ENCODE data around the gene AACS. TPM values are rescaled to one million over a fixed set of nuclear protein-coding genes. Genes with fewer than 3 reads are reported as not detected.
"Not testable (repeated sequence)": the region's sequence is repeated elsewhere in the genome, so short reads cannot be mapped to it uniquely, and the experiment has no call there.

The AACS gene
- total RNA-seq, 1 donor from 2014 or later = 38.8 TPM

- Mint-ChIP-seq H3K4me1 (ENCODE audit: low read depth) (peaks cover 4% of the 10 kb centered on the region), H3K27ac (no peak overlapping the region), H3K9me3 (ENCODE audit: low read depth) (no peaks in the 10 kb centered on the region), H3K27me3 (no peaks in the 10 kb centered on the region), H3K36me3 (ENCODE audit: insufficient read depth) (peaks cover 14% of the 10 kb centered on the region), H3K4me3 (ENCODE audit: low read depth) (no peak overlapping the region)
- DNase-seq (ENCODE audit: low spot score, unreplicated experiment) = no peak
- no peak for TF ChIP-seq CTCF (IDR thresholded peaks at IDR 0.05; ENCODE audit: unreplicated experiment)
These were observed 6.2 kb downstream of the AACS start for GRCh38 chr12:125071456-125071855.

- Mint-ChIP-seq H3K4me3 (ENCODE audit: low read depth) (no peak overlapping the region), H3K27me3 (no peaks in the 10 kb centered on the region), H3K27ac (no peak overlapping the region), H3K4me1 (ENCODE audit: low read depth) (no peaks in the 10 kb centered on the region), H3K36me3 (ENCODE audit: insufficient read depth) (peaks cover 17% of the 10 kb centered on the region), H3K9me3 (ENCODE audit: low read depth) (no peaks in the 10 kb centered on the region)
- TF ChIP-seq CTCF (IDR thresholded peaks at IDR 0.05; ENCODE audit: unreplicated experiment) = no peak
- DNase-seq (ENCODE audit: low spot score, unreplicated experiment) = no peak
These were observed 7.3 kb downstream of the AACS start for GRCh38 chr12:125072496-125072895.

- H3K27me3 Mint-ChIP-seq; H3K4me1 Mint-ChIP-seq (ENCODE audit: low read depth); H3K9me3 Mint-ChIP-seq (ENCODE audit: low read depth); H3K4me3 Mint-ChIP-seq (ENCODE audit: low read depth); H3K27ac Mint-ChIP-seq; DNase-seq (ENCODE audit: low spot score, unreplicated experiment): not testable (repeated sequence)
- peaks cover 22% of the 10 kb centered on the region for H3K36me3 Mint-ChIP-seq (ENCODE audit: insufficient read depth)
These were observed 9.1 kb downstream of the AACS start for GRCh38 chr12:125074294-125074693.

GRCh38 chr12:125076103-125076502 lies 10.9 kb downstream of the AACS start:
- no peak overlapping the region for H3K4me3 Mint-ChIP-seq (ENCODE audit: low read depth)
- H3K36me3 Mint-ChIP-seq (ENCODE audit: insufficient read depth) = peaks cover 25% of the 10 kb centered on the region
- no peak for TF ChIP-seq CTCF (IDR thresholded peaks at IDR 0.05; ENCODE audit: unreplicated experiment)
- DNase-seq (ENCODE audit: low spot score, unreplicated experiment) = no peak
- no peaks in the 10 kb centered on the region for H3K27me3 Mint-ChIP-seq
- no peak overlapping the region for H3K27ac Mint-ChIP-seq
- no peaks in the 10 kb centered on the region for H3K9me3 Mint-ChIP-seq (ENCODE audit: low read depth)
- no peaks in the 10 kb centered on the region for H3K4me1 Mint-ChIP-seq (ENCODE audit: low read depth)

- DNase-seq (ENCODE audit: low spot score, unreplicated experiment) = no peak
- H3K27ac Mint-ChIP-seq = no peak overlapping the region
- peaks cover 30% of the 10 kb centered on the region for H3K36me3 Mint-ChIP-seq (ENCODE audit: insufficient read depth)
- no peaks in the 10 kb centered on the region for H3K4me1 Mint-ChIP-seq (ENCODE audit: low read depth)
- TF ChIP-seq CTCF (IDR thresholded peaks at IDR 0.05; ENCODE audit: unreplicated experiment) = no peak
- no peaks in the 10 kb centered on the region for H3K27me3 Mint-ChIP-seq
- no peaks in the 10 kb centered on the region for H3K9me3 Mint-ChIP-seq (ENCODE audit: low read depth)
- no peak overlapping the region for H3K4me3 Mint-ChIP-seq (ENCODE audit: low read depth)
These were observed 13.8 kb downstream of the AACS start for GRCh38 chr12:125079084-125079483.

All from progenitor cell of endocrine pancreas (in vitro differentiated cells).